ENCODE measurements around the gene TMEM37. TPM values are rescaled to one million over a fixed set of nuclear protein-coding genes. Genes with fewer than 3 reads are reported as not detected.

Gene TMEM37
- total RNA-seq, 1 donor from 2014 or later, result 11.4 TPM

GRCh38 chr2:119476301-119477112 is 44.9 kb downstream of the TMEM37 start:
- H3K27ac Mint-ChIP-seq (ENCODE audit: unreplicated experiment), result no peak overlapping the region
- H3K27me3 Mint-ChIP-seq (ENCODE audit: unreplicated experiment), result peaks cover 6% of the 10 kb centered on the region
- H3K9me3 Mint-ChIP-seq (ENCODE audit: unreplicated experiment), result no peaks in the 10 kb centered on the region
- H3K4me1 Mint-ChIP-seq (ENCODE audit: unreplicated experiment), result no peaks in the 10 kb centered on the region
- H3K4me3 Mint-ChIP-seq (ENCODE audit: unreplicated experiment), result no peak overlapping the region
- H3K36me3 Mint-ChIP-seq (ENCODE audit: low read depth, unreplicated experiment), result no peaks in the 10 kb centered on the region
- TF ChIP-seq, protein P1, sequence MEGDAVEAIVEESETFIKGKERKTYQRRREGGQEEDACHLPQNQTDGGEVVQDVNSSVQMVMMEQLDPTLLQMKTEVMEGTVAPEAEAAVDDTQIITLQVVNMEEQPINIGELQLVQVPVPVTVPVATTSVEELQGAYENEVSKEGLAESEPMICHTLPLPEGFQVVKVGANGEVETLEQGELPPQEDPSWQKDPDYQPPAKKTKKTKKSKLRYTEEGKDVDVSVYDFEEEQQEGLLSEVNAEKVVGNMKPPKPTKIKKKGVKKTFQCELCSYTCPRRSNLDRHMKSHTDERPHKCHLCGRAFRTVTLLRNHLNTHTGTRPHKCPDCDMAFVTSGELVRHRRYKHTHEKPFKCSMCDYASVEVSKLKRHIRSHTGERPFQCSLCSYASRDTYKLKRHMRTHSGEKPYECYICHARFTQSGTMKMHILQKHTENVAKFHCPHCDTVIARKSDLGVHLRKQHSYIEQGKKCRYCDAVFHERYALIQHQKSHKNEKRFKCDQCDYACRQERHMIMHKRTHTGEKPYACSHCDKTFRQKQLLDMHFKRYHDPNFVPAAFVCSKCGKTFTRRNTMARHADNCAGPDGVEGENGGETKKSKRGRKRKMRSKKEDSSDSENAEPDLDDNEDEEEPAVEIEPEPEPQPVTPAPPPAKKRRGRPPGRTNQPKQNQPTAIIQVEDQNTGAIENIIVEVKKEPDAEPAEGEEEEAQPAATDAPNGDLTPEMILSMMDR (IDR thresholded peaks at IDR 0.05; ENCODE audit: unreplicated experiment), result peak; percentile 99
- DNase-seq (ENCODE audit: low spot score), result peak; percentile 70

DNA sequence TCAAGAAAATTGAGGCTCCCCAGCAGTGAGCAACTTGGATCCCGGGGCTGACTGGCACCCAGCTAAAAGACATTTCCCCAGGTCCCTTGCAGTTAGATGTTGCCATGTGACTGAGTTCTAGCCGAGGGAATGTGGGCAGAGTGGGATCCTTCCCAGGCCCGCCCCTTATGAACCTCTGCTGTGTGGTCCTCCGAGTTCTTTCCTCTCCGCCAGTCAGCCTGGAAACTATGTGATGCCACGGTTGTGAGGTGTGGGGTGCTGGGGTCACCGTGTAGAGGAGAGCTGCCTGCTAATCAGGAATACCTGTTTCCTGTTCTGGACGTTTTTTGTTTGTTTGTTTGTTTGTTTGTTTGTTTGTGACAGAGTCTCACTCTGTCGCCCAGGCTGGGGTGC is 45.5 kb downstream of the TMEM37 start:
- no peak for DNase-seq (ENCODE audit: low spot score)
- TF ChIP-seq, protein P1 (IDR thresholded peaks at IDR 0.05; ENCODE audit: unreplicated experiment), result no peak
- Mint-ChIP-seq H3K4me3 (ENCODE audit: unreplicated experiment) (no peak overlapping the region), H3K36me3 (ENCODE audit: low read depth, unreplicated experiment) (no peaks in the 10 kb centered on the region), H3K27ac (ENCODE audit: unreplicated experiment) (no peak overlapping the region), H3K9me3 (ENCODE audit: unreplicated experiment) (no peaks in the 10 kb centered on the region), H3K27me3 (ENCODE audit: unreplicated experiment) (peaks cover 6% of the 10 kb centered on the region), H3K4me1 (ENCODE audit: unreplicated experiment) (no peaks in the 10 kb centered on the region)

- peak overlapping the region; percentile 42 for H3K27ac Mint-ChIP-seq (ENCODE audit: unreplicated experiment)
- H3K4me1 Mint-ChIP-seq (ENCODE audit: unreplicated experiment), result no peaks in the 10 kb centered on the region
- no peaks in the 10 kb centered on the region for H3K36me3 Mint-ChIP-seq (ENCODE audit: low read depth, unreplicated experiment)
- no peak overlapping the region for H3K4me3 Mint-ChIP-seq (ENCODE audit: unreplicated experiment)
- peaks cover 6% of the 10 kb centered on the region for H3K27me3 Mint-ChIP-seq (ENCODE audit: unreplicated experiment)
- TF ChIP-seq, protein P1 (IDR thresholded peaks at IDR 0.05; ENCODE audit: unreplicated experiment), result no peak
- DNase-seq (ENCODE audit: low spot score), result no peak
- no peaks in the 10 kb centered on the region for H3K9me3 Mint-ChIP-seq (ENCODE audit: unreplicated experiment)
Measured at GRCh38 chr2:119478188-119478977, 46.7 kb downstream of the TMEM37 start.

GRCh38 chr2:119478978-119479295 is 47.3 kb downstream of the TMEM37 start:
- H3K9me3 Mint-ChIP-seq (ENCODE audit: unreplicated experiment), result no peaks in the 10 kb centered on the region
- DNase-seq (ENCODE audit: low spot score), result no peak
- no peaks in the 10 kb centered on the region for H3K4me1 Mint-ChIP-seq (ENCODE audit: unreplicated experiment)
- no peaks in the 10 kb centered on the region for H3K36me3 Mint-ChIP-seq (ENCODE audit: low read depth, unreplicated experiment)
- H3K27me3 Mint-ChIP-seq (ENCODE audit: unreplicated experiment), result peaks cover 6% of the 10 kb centered on the region
- H3K4me3 Mint-ChIP-seq (ENCODE audit: unreplicated experiment), result no peak overlapping the region
- H3K27ac Mint-ChIP-seq (ENCODE audit: unreplicated experiment), result no peak overlapping the region
- TF ChIP-seq, protein P1 (IDR thresholded peaks at IDR 0.05; ENCODE audit: unreplicated experiment), result no peak

- no peaks in the 10 kb centered on the region for H3K4me1 Mint-ChIP-seq (ENCODE audit: unreplicated experiment)
- no peak overlapping the region for H3K4me3 Mint-ChIP-seq (ENCODE audit: unreplicated experiment)
- H3K9me3 Mint-ChIP-seq (ENCODE audit: unreplicated experiment), result no peaks in the 10 kb centered on the region
- peaks cover 6% of the 10 kb centered on the region for H3K27me3 Mint-ChIP-seq (ENCODE audit: unreplicated experiment)
- H3K36me3 Mint-ChIP-seq (ENCODE audit: low read depth, unreplicated experiment), result no peaks in the 10 kb centered on the region
- no peak overlapping the region for H3K27ac Mint-ChIP-seq (ENCODE audit: unreplicated experiment)
- TF ChIP-seq, protein P1 (IDR thresholded peaks at IDR 0.05; ENCODE audit: unreplicated experiment), result no peak
- no peak for DNase-seq (ENCODE audit: low spot score)
Measured at GRCh38 chr2:119480184-119480583, 48.5 kb downstream of the TMEM37 start.

Data from endothelial cell (in vitro differentiated cells).